Spleen (tissue), 7 donors: Measurements from ENCODE around the gene DLD.
"Not testable (repeated sequence)": the region's sequence is repeated elsewhere in the genome, so short reads cannot be mapped to it uniquely, and the experiment has no call there.

Experiments
- CTCF ChIP-seq, 11 experiments: fragments of 200-600 bp in 7 of 11; fragments of 450-650 bp in 4 of 11; sonication (generic) in 4 of 11; IDR thresholded peaks in 8 of 11; conservative IDR thresholded peaks in 3 of 11; 1 replicate in 7 of 11; 2 replicates in 4 of 11; pipeline versions ENCODE4 v1.4.0 to v1.8.0; 2016 to 2021; ENCODE audit warnings: antibody characterized with exemption in 11 of 11, inconsistent platforms in 4 of 11, mild to moderate bottlenecking in 1 of 11
- POLR2A ChIP-seq, 3 donors: fragments of 450-650 bp; IDR thresholded peaks; one replicate each; pipeline ENCODE4 v1.5.1; 2017; ENCODE audit warnings: antibody characterized with exemption in 3 of 3, mild to moderate bottlenecking in 1 of 3
- POLR2AphosphoS5 ChIP-seq, 3 donors: sonication (generic); formaldehyde crosslinking; IDR thresholded peaks; one replicate each; pipeline ENCODE4 v1.5.1; 2017; ENCODE audit warnings: antibody characterized with exemption in 3 of 3
- donor health status: DM: no; HTN: no; CAD: no; lungs with moderate emphysema.
- donor health status: DM: no; HTN: no; CAD: no.
- donor health status: DM: no; HTN: no; CAD: no.

DNA sequence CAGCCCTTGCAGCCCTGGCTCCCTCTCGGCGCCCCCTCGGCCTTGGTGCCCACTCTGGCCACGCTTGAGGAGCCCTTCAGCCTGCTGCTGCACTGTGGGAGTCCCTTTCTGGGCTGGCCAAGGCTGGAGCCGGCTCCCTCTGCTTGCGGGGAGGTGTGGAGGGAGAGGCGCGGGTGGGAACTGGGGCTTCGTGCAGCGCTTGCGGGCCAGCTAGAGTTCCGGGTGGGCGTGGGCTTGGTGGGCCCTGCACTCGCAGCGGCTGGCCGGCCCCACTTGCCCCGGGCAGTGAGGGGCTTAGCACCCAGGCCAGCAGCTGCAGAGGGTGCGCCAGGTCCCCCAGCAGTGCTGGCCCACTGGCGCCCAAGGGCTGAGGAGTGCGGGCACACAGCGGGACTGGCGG is 3.2 kb upstream of the DLD start:
- not testable (repeated sequence) for TF ChIP-seq CTCF (IDR thresholded peaks at IDR 0.05 in 8 of 11, conservative IDR thresholded peaks at IDR 0.05 in 3 of 11); POLR2A (IDR thresholded peaks at IDR 0.05); POLR2AphosphoS5 (IDR thresholded peaks at IDR 0.05)
